ENCODE data around the gene LIPA.
A peak's percentile ranks its signal among the peaks of the same experiment; 100 is the strongest.
"Not testable (repeated sequence)": the region's sequence is repeated elsewhere in the genome, so short reads cannot be mapped to it uniquely, and the experiment has no call there.

LIPA gene

DNA sequence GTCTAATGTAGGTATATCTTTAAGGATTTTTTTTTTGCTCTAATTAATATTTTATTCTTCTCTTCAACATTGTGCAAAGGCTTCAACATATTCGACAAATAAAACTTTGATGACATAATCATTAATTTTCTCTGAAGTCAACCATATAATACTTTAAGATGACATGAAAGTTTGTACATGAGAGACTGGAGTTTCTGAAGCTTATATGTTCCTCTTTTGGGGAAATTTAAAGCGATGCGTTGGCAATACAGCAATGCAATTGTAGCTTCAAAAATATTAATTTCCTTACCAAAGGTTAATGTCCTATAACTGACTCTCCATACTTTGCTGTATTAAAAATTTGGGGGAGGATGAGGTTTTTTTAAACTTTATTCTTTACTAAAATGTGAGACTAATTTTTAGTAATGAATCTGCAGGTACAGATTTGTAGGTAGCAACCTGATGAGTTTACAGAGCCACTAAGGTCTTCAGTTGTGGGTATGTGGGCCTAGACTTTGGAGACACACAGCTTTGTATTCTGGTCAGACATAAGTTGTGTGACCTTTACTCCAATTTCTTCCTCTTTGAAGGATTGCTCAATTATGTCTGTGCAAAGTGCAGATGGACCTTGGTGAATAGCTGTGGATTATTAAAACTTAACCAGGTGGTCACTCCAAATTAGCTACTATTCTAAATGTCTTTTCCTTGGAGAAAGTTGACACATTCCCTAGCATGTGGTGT is 18.0 kb upstream of the LIPA start:
- no peak for DNase-seq (ENCODE audit: low spot score)

DNA sequence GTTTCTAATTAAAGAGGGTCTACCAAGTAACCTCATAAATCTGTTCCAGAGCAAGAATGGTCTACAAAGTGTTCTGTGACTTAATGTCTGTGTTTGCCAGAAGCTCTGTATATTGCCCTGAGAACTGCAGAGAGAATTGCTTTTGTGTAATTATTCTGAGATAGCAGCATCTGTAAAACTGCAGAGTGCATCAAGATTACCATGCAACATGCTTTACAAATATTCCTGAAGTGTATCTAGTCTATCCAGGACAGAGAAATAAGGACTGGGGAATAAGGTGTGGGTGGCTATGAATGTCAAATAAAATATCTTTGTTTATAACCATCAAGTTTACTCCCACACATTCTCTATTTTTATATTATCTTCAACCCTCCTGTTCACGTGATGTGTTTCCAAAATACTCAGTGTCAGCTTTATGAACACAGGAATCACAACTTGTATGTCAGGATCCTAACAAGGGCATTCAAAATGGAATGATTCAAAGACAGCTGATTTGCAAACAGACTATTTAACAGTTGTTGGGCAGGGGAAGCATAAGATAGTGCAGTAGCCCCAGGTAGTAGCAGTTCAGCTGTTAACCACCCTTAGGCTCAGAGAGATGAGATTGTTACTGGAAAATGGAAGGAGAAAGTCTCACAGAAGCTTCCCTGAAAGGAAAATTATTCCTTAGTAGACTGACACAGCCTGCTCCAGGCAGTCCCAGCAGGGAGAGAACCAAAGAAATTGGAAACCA is 15.3 kb upstream of the LIPA start:
- no peak for DNase-seq (ENCODE audit: low spot score)

GRCh38 chr10:89263531-89263930 is 12.0 kb upstream of the LIPA start:
- no peak for DNase-seq (ENCODE audit: low spot score)

GRCh38 chr10:89263091-89263490 is 11.5 kb upstream of the LIPA start:
- DNase-seq (ENCODE audit: low spot score), result no peak

- no peak for DNase-seq (ENCODE audit: low spot score)
Measured at GRCh38 chr10:89262086-89263051, 10.8 kb upstream of the LIPA start.

- no peak for DNase-seq (ENCODE audit: low spot score)
Measured at GRCh38 chr10:89258881-89259280, 7.3 kb upstream of the LIPA start.

DNA sequence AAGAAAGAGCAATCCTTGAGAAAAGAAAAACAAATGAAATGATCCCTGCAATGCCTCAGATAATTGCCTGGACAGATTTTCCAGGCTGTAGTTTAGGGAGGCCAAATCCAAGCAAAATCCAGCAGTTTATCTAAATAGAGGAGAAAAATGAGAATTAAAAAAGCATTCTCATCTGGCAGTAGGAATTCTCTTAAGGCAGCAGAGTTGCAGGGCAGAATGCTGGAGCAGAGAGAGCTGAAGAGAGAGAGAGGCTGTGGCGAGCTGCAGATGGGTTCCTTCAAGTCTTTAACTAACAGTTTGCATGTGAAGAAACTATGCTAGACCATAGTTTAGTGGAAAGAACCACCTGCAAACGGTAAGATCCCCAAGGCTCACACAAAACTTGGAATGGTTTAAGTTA is 6.0 kb upstream of the LIPA start:
- no peak for DNase-seq (ENCODE audit: low spot score)

GRCh38 chr10:89256962-89257361 is 5.4 kb upstream of the LIPA start:
- DNase-seq (ENCODE audit: low spot score), result no peak

DNA sequence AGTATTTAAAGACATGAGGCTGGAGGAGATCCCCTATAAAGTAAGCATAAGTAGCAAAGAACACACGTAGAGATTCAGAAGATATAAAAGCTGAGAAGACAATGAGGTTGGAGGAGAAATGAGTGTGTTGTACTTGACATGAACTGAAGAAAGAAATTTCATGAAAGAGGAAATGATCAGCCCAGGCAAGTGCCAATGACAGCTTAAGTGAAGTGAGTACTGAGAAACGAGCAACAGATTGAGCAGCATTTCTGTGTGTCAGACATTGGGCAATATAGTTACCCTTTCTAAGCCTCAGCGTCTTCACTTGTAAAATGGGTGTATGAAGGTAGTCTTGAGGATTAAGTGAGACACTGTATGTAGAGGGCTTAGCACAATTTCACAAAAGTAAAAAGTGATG is 4.8 kb upstream of the LIPA start:
- DNase-seq (ENCODE audit: low spot score), result no peak

- no peak for DNase-seq (ENCODE audit: low spot score)
Measured at GRCh38 chr10:89255793-89256192, 4.2 kb upstream of the LIPA start.

DNA sequence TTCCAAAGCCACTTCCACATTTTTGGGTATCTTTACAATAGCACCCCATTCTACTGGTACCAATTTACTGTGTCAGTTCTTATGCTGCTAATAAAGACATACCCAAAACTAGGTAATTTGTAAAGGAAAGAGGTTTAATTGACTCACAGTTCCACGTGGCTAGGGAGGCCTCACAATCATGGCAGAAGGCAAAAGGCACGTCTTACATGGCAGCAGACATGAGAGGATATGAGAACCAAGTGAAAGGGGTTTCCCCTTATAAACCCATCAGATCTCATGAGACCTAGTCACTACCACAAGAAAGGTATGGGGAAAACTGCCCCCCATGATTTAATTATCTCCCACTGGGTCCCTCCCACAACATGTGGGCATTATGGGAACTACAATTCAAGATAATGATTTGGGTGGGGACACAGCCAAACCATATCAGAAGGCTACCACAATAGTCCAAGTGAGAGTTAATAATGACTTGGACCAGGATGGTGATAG is 3.6 kb upstream of the LIPA start:
- DNase-seq (ENCODE audit: low spot score), result not testable (repeated sequence)

DNA sequence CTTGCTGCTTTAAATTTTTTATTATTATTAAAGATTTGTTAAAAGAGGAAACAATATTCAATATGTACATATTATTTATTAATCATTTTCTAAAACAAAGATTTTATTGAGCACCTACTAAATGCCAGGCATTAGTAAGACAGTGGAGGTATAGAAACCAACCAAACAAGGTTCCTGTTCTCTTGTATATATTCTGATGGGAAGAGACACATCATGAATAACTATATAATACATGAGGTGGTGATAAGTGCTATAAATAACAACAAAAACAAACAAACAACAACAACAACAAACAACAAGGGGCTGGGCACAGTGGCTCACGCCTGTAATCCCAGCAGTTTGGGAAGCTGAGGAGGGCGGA is 630 bp upstream of the LIPA start:
- no peak for DNase-seq (ENCODE audit: low spot score)

DNA sequence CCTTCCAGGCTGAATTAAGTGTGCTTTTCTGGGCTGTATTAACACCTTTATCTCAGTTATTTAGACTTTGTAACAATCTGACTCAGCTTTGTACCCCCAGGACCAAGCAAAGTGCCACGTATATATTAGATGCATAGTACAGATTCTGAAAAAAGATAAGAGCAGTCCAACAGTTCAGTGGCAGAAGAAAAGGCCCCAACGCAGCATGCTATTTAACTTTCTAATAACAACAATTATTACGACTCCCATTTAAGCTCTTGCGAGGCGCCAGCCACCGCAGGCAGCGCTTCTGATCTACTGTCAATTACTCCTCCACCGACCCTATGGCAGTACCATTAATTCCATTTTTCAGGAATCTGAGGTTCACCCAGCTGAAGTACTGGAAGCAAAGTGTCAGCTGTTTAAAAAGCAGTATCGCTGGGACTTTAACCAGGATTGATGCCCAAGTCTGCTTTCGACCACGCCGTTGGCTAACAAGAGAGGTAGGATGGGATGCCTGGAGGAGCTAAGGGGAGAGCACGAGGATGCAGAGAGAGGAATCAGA is 638 bp downstream of the LIPA start:
- DNase-seq (ENCODE audit: low spot score), result no peak

DNA sequence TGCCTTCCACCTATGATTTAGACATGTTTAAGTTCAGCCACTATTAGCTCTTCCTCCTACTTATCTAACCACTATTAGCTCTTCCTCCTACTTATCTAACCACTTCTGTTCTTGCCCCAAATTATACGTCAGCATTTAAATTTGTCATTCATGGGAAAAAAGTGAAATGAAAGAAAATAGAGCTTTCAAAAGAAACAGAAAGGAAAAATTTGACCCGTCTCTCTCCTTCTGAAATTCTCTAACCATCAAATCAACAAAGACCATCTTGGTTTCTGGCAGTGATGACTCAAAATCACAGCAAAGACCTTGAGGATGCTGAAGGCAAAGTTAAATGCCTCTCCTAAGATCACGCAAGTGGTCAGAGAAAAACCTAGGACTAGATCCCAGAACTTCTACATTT is 2.6 kb downstream of the LIPA start:
- DNase-seq (ENCODE audit: low spot score), result no peak

- not testable (repeated sequence) for DNase-seq (ENCODE audit: low spot score)
Measured at GRCh38 chr10:89247623-89248022, 4.0 kb downstream of the LIPA start.

- DNase-seq (ENCODE audit: low spot score), result peak; percentile 55
Measured at GRCh38 chr10:89245802-89246201, 5.8 kb downstream of the LIPA start.

- DNase-seq (ENCODE audit: low spot score), result no peak
Measured at GRCh38 chr10:89242840-89243568, 8.6 kb downstream of the LIPA start.

DNA sequence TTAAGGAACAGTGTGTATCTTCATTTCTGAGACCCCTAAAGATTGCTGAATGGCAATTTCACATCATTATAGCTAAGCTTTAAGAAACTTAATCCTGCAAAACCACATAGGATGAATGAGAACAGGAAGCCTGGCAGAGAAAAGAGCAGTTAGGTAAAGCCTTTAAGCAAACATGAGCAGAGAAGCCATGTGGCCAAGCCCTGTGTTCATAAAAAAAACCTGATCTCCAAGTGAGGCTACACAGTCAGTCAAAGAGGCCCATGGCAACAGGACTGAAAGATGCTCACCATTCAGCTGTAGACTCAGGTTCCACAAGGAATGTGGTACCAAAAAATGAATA is 9.3 kb downstream of the LIPA start:
- no peak for DNase-seq (ENCODE audit: low spot score)

DNA sequence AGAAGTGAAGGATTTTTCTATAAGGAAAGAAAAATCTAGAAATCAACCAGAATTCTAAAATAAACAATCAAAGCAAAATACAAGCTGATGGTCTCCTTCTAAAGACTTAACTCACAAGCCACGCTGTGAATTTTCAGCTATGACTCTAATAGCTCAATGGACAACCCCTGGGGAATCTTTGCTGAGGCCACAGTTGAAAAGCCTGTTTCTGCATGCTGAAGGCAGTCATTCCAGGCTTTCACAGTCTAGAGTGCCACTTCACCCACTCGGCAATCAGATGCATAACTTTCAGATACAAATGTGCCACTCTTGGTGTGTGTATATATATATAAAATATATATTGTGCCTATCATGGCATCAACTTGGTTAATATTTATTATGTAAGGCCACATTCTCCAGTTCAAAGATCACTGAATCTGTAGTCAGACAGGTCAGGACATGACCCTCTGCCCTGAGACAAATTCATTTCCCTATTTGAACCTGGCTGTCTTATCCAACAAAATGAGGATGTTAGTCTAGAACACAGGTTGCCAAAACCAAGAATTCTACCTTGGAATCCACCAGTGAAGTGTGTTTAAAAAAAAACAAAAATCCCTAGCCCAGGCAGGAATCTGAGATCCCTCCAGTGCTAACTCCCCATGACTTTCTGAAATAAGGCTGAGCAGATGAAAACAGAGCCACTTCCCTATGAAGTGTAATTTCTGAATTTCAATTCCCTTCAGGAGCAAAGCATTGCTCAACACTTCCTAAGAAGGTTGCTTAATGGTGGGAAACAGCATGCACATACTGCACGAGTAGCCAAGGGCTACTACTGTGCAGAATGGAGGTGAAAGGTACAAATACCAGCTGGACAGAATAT is 9.9 kb downstream of the LIPA start:
- no peak for DNase-seq (ENCODE audit: low spot score)

- DNase-seq (ENCODE audit: low spot score), result no peak
Measured at GRCh38 chr10:89241026-89241425, 10.5 kb downstream of the LIPA start.

DNA sequence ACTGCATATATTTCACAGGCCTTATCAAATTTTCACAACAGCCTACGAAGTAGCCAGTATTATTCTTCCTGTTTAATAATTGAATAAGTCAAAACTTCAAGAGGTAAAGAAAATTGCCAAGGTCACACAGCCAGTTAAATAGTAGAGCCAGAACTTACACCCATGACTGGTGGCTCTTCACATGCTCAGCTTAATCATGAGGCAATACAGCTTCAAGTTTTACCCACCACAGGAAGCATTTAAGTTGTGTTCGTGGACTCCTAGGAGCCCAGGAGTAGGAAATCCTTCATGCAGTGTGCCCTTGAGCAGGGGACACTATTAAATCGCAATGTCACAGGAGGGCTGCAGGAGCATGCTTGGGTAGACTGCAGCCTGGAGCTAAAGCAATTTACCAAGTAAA is 11.1 kb downstream of the LIPA start:
- DNase-seq (ENCODE audit: low spot score), result no peak

All from germinal center (tissue), 1 donor.